SK-N-MC (cell line): ENCODE measurements around the gene SPTB.

Experiments used
- EZH2 ChIP-seq: fragments of 200-600 bp; sonication (generic); IDR thresholded peaks from one replicate; pipeline ENCODE4 v1.6.1; 2017; ENCODE audit warnings: antibody characterized with exemption
- FOXP2 ChIP-seq: optimal IDR thresholded peaks from 2 replicates; pipeline ENCODE3; 2011; ENCODE audit warnings: mild to moderate bottlenecking, moderate library complexity; ENCODE audit not compliant: insufficient read depth; ENCODE audit errors: extremely low read length, control extremely low read depth
- POLR2AphosphoS5 ChIP-seq: IDR thresholded peaks from 2 replicates; pipeline ENCODE4 v1.6.1; 2012; ENCODE audit warnings: mild to moderate bottlenecking, low read depth, low read length, borderline replicate concordance

DNA sequence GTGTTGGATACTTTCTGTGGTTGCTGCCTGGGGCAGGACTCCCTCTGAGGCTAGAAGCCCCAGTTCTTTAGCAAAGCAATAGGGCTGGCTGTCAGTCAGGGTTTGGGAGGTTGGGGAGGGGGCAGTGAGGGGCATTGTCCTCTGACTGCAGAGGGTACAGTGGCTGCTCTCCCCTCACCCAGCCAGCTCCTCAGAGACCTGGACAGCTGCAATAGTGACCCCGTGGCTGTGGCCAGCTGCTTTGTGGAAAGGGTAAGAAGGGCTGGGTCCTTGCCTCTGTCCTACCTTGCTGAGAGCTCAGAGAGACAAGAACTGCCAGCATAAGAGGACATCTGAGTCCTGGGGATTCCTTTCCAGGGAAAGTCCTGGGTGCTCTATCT is 149.7 kb downstream of the SPTB start:
- TF ChIP-seq POLR2AphosphoS5 (no peak), EZH2 (no peak), FOXP2 (no peak)
